NCI-H146 treated with DMSO at 0.1 percent for 48 hours (cell line): ENCODE results near the gene NAV3.
A peak's percentile ranks its signal among the peaks of the same experiment; 100 is the strongest.

Experiments
- DNase-seq: peaks from one replicate; lab custom pipeline; 2025; ENCODE audit not compliant: unreplicated experiment; lab: John Stamatoyannopoulos, UW

The NAV3 gene

DNA sequence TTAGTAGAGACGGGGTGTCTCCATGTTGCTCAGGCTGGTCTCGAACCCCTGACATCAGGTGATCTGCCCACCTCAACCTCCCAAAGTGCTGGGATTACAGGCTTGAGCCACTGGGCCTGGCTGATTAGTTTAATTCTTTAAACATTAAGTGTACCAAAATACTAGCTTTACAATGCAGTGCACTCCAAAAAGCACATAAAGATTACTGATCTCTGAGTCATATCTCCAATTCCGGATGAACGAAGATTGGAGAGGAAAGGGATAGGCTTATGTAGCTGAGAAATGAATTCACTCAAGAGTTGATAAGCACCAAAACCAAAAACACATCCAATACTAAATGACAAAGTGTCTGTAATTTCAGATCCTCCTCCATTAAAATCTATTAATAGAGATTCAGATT is 15.1 kb downstream of the NAV3 start:
- no peak for DNase-seq

GRCh38 chr12:77847060-77847541 is 16.4 kb downstream of the NAV3 start:
- DNase-seq = peak; percentile 34

GRCh38 chr12:77847680-77848431 is 17.2 kb downstream of the NAV3 start:
- peak; percentile 31 for DNase-seq

- no peak for DNase-seq
Observed at GRCh38 chr12:77850129-77850528, 19.4 kb downstream of the NAV3 start.

GRCh38 chr12:77850698-77851097 is 20.0 kb downstream of the NAV3 start:
- DNase-seq = no peak

- no peak for DNase-seq
Observed at GRCh38 chr12:77855548-77855947, 24.9 kb downstream of the NAV3 start.

DNA sequence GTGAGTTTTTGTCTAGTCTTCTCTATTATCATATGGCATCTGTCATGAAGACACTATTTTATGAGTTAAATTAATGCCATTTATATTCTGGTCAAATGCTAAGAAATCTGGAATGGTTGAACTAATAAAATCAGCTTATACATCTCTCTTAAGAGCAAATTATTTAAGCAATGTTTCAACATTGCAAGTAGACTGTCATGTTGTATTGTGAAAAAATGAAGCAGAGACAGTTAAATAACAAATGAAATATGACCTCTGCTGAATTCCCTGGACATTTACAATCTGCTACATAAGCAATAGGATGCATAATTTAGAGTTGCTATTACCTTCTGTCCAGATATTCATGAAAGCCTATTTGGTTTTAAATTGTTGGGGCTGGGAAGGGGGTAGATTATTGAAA is 30.6 kb downstream of the NAV3 start:
- DNase-seq = no peak

DNA sequence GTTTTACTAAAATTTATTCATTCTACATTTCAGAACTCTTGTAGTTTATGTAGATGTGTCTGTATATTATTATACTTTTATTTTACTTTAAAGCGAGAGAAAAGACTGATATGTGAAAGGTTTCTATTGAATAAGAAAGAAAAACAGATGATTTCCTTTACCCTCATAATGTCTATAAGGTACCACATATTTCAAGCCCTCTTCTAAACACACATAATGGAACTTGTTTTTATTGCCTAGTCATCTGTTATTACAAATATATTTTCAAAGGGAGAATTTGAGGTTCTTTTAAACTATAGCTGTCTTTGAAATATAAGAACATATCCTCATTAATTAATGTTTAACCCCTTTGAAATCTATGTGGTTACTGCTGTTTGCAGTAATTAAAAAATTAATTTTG is 34.5 kb downstream of the NAV3 start:
- no peak for DNase-seq

DNA sequence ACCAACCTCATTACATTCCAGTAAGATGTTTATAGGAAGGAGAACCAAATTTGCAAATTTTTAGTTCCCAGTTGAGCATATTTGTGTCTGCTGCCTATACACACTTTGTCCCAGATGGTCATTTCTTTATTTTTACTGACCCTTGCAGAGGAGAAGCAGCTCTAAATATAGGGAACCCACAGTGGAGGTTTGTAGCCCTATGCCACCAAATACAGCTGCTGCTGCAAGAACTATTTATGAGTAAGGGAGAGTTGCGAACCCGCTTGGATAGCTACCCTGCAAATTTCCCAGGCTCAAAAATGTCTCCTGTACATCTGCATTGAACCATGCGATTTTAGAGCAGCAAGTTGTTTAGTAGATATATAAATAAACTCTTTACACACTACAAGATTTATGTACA is 48.2 kb downstream of the NAV3 start:
- DNase-seq = no peak

GRCh38 chr12:77882709-77883108 is 52.0 kb downstream of the NAV3 start:
- no peak for DNase-seq

GRCh38 chr12:77888611-77889010 is 57.9 kb downstream of the NAV3 start:
- DNase-seq = no peak

DNA sequence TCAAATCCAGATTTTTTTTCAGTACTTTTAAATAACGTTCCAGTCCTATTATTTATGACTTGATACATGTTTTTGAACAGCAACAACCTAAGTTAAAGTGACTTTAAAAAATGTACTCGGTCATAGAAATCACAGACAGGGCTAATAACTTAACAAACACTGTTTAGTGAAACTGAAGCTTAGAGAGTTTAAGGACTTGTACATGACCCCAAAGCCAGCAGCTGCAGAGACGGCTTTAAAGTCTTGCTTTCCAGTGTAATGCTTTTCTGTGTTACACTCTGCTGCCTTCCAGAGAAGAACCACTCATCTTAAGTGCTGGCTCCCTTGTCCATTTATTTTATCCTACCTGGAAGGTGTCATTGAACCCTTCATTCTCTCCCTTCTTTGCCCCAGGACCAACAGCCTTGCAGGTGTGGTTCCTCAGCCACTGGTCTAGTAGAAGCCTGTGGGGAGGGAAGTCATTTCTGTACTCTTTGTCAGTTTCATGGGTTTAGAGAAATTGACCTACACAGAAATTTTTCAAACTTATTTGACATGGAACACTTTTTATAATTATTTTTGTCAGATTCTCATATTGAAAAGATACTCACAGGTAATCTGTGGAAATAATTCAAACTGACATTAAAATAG is 60.9 kb downstream of the NAV3 start:
- no peak for DNase-seq

DNA sequence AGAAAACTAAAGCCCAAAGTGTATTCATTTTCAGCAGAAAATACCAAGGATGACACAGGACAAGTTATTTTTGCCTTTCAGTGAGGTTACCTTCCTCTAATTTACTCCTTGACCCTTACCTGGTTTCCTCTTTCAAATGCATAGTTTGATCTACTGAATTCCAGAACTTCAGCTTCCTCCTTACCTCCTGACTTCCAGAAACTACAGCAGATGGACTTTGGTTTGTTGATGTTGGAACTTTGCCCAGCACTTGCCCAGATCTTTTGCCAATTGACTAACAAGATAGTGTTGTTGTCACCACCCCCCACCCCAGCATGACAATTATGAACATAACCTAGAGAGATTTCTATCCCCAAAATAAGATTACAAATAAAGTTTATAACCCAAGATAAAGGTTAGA is 63.2 kb downstream of the NAV3 start:
- DNase-seq = no peak

- DNase-seq = no peak
Observed at GRCh38 chr12:77894556-77894955, 63.9 kb downstream of the NAV3 start.

DNA sequence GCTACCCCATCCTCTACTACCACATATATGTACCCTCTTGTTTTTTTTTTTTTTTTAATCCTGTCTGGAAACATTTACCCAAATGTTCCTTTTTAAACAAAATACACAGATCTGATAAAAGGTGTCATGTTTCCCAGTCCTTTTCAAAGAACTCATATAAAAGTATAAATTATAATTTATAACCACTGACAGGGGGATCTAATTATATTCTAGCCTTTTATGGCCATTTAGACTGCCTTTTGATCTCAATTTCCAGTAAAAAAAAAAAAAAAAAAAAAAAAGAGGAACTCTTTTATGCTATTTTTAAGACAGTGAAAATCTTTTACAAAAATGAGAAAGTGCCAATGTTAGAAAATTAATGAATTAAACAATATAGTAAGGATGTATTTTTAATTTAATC is 65.0 kb downstream of the NAV3 start:
- DNase-seq = peak; percentile 10

DNA sequence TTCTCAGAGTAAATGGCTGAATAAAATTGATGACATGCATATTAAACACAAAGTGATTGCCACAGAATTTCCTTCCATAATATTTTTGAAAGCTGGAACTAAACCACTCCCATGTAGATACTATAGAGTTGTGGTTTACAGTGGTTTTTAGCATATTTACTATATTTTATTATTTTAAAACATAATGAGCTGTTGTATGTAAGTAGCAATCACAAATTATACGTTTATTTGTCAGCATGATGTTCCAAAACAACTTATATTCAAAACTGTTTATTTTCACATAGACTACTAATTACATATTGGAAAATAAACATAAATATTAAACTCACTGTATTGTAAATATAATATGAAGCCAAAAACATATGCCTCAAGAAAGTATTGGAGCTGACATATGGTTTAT is 77.2 kb downstream of the NAV3 start:
- no peak for DNase-seq

DNA sequence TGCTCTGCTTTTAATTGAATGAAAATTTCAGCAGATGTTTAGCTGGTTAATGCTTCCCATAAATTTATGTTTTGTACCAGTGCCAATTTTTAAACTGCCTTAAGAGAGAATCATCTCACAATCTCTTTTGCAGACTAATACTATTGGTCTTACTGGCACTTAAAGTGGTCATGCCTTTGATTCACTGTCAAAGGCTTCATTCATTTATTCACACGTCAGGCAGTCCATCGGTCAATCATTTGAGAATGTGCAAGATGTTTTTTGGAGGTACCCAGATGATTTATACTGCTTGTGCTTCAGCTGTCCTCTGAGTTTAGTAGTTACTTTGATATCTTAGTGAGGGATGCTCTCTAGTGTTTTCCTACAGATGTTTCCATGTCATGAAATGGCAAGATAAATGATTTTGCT is 83.4 kb downstream of the NAV3 start:
- DNase-seq = no peak

DNA sequence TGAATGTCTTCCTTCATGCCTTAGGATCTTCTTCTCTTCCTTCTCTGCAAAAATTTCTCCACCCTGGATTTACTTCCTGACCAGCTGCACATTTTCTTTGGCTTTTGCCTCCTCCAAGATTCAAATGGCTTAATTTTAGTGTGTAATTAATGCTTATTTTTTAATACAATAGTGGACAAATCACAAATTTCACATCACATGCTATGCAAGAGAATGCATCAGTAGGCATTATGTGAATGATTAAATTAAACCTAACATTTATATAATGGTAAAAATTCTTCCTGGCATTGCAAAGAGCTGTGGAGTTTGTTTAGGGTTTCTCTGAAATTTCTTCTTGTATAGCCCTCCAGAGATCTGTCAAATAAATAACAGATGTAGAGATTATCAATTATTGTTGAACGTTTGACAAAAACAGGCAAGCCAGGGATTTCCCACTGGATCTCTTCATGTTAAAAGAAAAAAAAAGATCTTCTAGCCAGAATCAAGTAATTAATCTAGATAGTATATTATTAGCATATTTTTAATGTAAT is 84.4 kb downstream of the NAV3 start:
- DNase-seq = no peak

- no peak for DNase-seq
Observed at GRCh38 chr12:77916276-77916675, 85.6 kb downstream of the NAV3 start.

- DNase-seq = no peak
Observed at GRCh38 chr12:77918046-77918445, 87.4 kb downstream of the NAV3 start.

GRCh38 chr12:77919450-77919849 is 88.8 kb downstream of the NAV3 start:
- no peak for DNase-seq

DNA sequence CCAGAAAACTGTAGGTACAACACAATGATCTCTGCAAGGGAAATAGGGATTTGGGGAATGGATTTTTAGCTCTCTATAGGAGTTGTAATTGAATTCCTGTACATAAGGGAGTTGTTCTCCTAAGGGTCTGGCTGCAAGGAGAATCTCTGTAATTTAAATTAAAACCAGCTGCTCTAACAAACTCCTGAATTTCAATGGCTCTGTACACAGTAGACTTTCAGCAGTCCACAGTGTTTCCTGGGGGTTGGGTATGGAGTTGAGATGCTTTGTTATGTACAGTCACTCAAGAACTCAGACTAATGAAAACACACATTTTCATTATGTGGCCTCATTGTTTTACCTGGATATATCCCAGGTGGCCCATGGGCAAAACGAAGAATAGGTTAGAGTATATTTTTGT is 93.2 kb downstream of the NAV3 start:
- DNase-seq = no peak
